Activated CD4-positive, alpha-beta T cell treated with anti-CD3 and anti-CD28 coated beads for 24 hours (primary cell): Measurements from ENCODE around the gene DAB1.

Experiments used
- DNase-seq, 2 donors: peaks; one replicate each; pipeline ENCODE4 v3.0.0-alpha.2; 2020; ENCODE audit warnings: low read depth in 2 of 2

Gene DAB1

GRCh38 chr1:57164584-57164983 is 259.3 kb downstream of the DAB1 start:
- DNase-seq: no peak

- DNase-seq: no peak
Observed at GRCh38 chr1:57163789-57164188, 260.1 kb downstream of the DAB1 start.

- no peak for DNase-seq
Observed at GRCh38 chr1:57163325-57163724, 260.5 kb downstream of the DAB1 start.

GRCh38 chr1:57162607-57163261 is 261.1 kb downstream of the DAB1 start:
- no peak for DNase-seq

- no peak for DNase-seq
Observed at GRCh38 chr1:57160594-57160993, 263.3 kb downstream of the DAB1 start.

- DNase-seq: no peak
Observed at GRCh38 chr1:57158604-57158998, 265.3 kb downstream of the DAB1 start.

- no peak for DNase-seq
Observed at GRCh38 chr1:57157818-57158603, 265.8 kb downstream of the DAB1 start.

GRCh38 chr1:57156907-57157306 is 267.0 kb downstream of the DAB1 start:
- DNase-seq: no peak

GRCh38 chr1:57146100-57146499 is 277.8 kb downstream of the DAB1 start:
- DNase-seq: no peak

- DNase-seq: no peak
Observed at GRCh38 chr1:57142999-57143398, 280.9 kb downstream of the DAB1 start.

- DNase-seq: no peak
Observed at GRCh38 chr1:57142169-57142568, 281.7 kb downstream of the DAB1 start.

- no peak for DNase-seq
Observed at GRCh38 chr1:57138432-57139078, 285.3 kb downstream of the DAB1 start.

GRCh38 chr1:57137980-57138379 is 285.9 kb downstream of the DAB1 start:
- no peak for DNase-seq

GRCh38 chr1:57134803-57135202 is 289.1 kb downstream of the DAB1 start:
- DNase-seq: no peak

- DNase-seq: no peak
Observed at GRCh38 chr1:57133686-57134085, 290.2 kb downstream of the DAB1 start.

GRCh38 chr1:57132993-57133622 is 290.8 kb downstream of the DAB1 start:
- no peak for DNase-seq

GRCh38 chr1:57131701-57132394 is 292.0 kb downstream of the DAB1 start:
- DNase-seq: no peak

GRCh38 chr1:57131257-57131656 is 292.6 kb downstream of the DAB1 start:
- no peak for DNase-seq

- DNase-seq: no peak
Observed at GRCh38 chr1:57129865-57130264, 294.0 kb downstream of the DAB1 start.

GRCh38 chr1:57127976-57128375 is 295.9 kb downstream of the DAB1 start:
- no peak for DNase-seq

GRCh38 chr1:57124768-57125446 is 299.0 kb downstream of the DAB1 start:
- DNase-seq: no peak
